B cell (primary cell): ENCODE measurements around the gene C11orf54.

Experiments used
- EZH2 ChIP-seq: IDR thresholded peaks from 2 replicates; pipeline ENCODE4 v1.6.1; 2012; ENCODE audit warnings: borderline replicate concordance, low read depth, mild to moderate bottlenecking, moderate library complexity, low read length; ENCODE audit not compliant: insufficient read depth, poor library complexity, severe bottlenecking
- TF ChIP-seq, protein P1 (sequence below): fragments of 200-600 bp; IDR thresholded peaks from one replicate; pipeline ENCODE4 v1.8.0; 2022; ENCODE audit warnings: antibody characterized with exemption, mild to moderate bottlenecking

DNA sequence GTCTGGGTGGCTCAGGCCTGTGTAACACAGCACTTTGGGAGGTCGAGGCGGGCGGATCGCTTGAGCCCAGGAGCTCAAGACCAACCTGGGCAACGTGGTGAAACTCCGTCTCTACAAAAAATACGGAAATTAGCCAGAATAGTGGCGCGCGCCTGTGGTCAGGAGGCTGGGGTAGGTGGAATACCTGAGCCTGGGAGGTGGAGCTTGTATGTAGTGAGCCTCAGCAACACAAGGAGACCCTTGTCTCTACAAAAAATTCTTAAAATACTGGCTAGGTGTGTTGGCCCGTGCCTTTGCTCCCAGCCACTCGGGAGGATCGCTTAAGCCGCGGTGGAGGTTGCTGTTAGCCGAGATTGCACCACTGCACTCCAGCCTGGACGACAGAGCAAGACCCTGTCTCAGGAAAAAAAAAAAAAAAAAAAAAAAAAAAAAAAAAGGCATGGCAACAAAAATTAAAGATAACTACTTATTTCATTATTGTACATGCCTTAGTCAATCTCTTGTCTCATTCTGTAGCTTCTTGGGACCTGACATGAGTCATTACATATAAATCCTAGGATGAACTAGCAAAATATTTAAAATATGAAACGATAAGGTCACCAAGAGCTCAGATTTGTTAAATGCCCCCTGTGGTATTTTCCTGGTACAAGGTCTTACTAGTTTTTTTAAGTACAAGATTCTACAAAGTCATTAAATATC, 1.3 kb upstream of the C11orf54 start:
- TF ChIP-seq, protein P1, sequence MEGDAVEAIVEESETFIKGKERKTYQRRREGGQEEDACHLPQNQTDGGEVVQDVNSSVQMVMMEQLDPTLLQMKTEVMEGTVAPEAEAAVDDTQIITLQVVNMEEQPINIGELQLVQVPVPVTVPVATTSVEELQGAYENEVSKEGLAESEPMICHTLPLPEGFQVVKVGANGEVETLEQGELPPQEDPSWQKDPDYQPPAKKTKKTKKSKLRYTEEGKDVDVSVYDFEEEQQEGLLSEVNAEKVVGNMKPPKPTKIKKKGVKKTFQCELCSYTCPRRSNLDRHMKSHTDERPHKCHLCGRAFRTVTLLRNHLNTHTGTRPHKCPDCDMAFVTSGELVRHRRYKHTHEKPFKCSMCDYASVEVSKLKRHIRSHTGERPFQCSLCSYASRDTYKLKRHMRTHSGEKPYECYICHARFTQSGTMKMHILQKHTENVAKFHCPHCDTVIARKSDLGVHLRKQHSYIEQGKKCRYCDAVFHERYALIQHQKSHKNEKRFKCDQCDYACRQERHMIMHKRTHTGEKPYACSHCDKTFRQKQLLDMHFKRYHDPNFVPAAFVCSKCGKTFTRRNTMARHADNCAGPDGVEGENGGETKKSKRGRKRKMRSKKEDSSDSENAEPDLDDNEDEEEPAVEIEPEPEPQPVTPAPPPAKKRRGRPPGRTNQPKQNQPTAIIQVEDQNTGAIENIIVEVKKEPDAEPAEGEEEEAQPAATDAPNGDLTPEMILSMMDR = no peak
- no peak for TF ChIP-seq EZH2
